ENCODE measurements around the gene USP25.

Gene USP25

DNA sequence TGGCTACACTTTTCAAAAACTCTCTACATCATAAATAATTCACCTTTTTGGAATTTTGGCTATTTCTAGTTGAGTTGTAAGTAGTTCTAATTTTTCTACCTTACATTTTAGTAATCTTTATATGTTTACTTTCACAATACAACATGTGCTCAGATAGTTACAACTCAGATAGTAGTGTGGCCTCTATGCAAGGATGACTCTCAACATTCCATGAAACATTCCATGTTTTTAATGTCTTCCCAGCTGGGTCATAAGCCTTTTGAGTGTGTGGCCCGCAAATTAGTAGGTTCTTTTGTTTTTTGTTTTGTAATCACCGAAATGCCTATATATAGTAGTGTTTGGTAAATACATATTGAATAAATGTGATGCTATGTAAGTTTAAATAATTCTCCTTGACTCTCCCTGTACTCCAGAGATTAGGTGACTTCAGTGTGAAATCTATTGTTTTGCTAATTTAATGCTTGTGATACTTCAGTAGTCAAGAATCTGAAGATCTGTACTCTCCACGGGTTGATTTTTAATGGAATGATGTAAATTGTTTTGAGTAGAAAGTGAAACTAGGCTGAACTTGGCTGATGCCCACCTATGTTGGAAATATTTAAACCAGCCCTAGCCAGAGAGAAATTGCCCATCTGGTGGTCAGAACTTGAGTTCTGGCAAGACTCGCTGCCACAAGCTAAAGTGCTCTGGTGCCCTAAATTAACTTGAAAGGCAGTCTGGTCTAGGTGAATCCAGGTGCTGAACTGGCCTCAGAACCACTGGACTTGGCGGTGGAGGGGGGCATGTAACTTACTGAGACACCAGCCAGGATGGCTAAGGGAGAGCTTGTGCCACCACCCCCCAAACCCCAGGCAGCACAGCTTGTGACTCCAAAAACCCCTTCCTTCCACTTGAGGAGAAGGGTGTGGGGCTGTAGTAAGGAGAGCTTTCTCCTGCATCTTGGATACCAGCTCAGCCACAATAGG is 165.6 kb downstream of the USP25 start:
- no peak for DNase-seq
- Histone ChIP-seq H3K4me2 (ENCODE audit: insufficient read depth, low read length) (no peak overlapping the region), H3K27ac (ENCODE audit: low read length) (no peak overlapping the region), H3K79me2 (ENCODE audit: insufficient read depth, low read length) (no peaks in the 10 kb centered on the region), H3K36me3 (ENCODE audit: insufficient read depth, low read length) (no peaks in the 10 kb centered on the region), H3K9me3 (ENCODE audit: insufficient read depth, low read length, severe bottlenecking) (no peaks in the 10 kb centered on the region), H4K20me1 (ENCODE audit: insufficient read depth, low read length) (no peaks in the 10 kb centered on the region), H3K27me3 (ENCODE audit: insufficient read depth, low read length, poor library complexity) (no peaks in the 10 kb centered on the region), H3K4me3 (ENCODE audit: low read depth in 1 of 2, low read length in 2 of 2) (no peak overlapping the region), H3K9ac (ENCODE audit: low read depth, low read length) (no peak overlapping the region), H3K4me1 (ENCODE audit: insufficient read depth, low read length) (no peaks in the 10 kb centered on the region), H2AFZ (ENCODE audit: low read depth, low read length) (no peak overlapping the region)
- ATAC-seq (ENCODE audit: insufficient read depth, low read depth): peak; percentile 12; the same call in 1 of the 3 replicates
- TF ChIP-seq CTCF (IDR thresholded peaks at IDR 0.05; ENCODE audit: borderline replicate concordance, extremely low read depth, low read length, poor library complexity, severe bottlenecking) (no peak), EZH2 (IDR thresholded peaks at IDR 0.05; ENCODE audit: borderline replicate concordance, low read depth, low read length, severe bottlenecking) (no peak)

GRCh38 chr21:15896501-15896900 is 166.7 kb downstream of the USP25 start:
- Histone ChIP-seq H3K9me3 (ENCODE audit: insufficient read depth, low read length, severe bottlenecking) (no peaks in the 10 kb centered on the region), H4K20me1 (ENCODE audit: insufficient read depth, low read length) (no peaks in the 10 kb centered on the region), H2AFZ (ENCODE audit: low read depth, low read length) (no peak overlapping the region), H3K79me2 (ENCODE audit: insufficient read depth, low read length) (no peaks in the 10 kb centered on the region), H3K4me3 (ENCODE audit: low read depth in 1 of 2, low read length in 2 of 2) (no peak overlapping the region), H3K36me3 (ENCODE audit: insufficient read depth, low read length) (no peaks in the 10 kb centered on the region), H3K27ac (ENCODE audit: low read length) (no peak overlapping the region), H3K4me2 (ENCODE audit: insufficient read depth, low read length) (no peak overlapping the region), H3K27me3 (ENCODE audit: insufficient read depth, low read length, poor library complexity) (no peaks in the 10 kb centered on the region), H3K4me1 (ENCODE audit: insufficient read depth, low read length) (no peaks in the 10 kb centered on the region), H3K9ac (ENCODE audit: low read depth, low read length) (no peak overlapping the region)
- TF ChIP-seq EZH2 (IDR thresholded peaks at IDR 0.05; ENCODE audit: borderline replicate concordance, low read depth, low read length, severe bottlenecking) (no peak), CTCF (IDR thresholded peaks at IDR 0.05; ENCODE audit: borderline replicate concordance, extremely low read depth, low read length, poor library complexity, severe bottlenecking) (no peak)
- DNase-seq (no peak), ATAC-seq (ENCODE audit: insufficient read depth, low read depth) (no peak)

GRCh38 chr21:15904389-15904788 is 174.6 kb downstream of the USP25 start:
- H3K27ac ChIP-seq (ENCODE audit: low read length): no peak overlapping the region
- H3K79me2 ChIP-seq (ENCODE audit: insufficient read depth, low read length): no peaks in the 10 kb centered on the region

More at GRCh38 chr21:15904389-15904788, 174.6 kb downstream of the USP25 start:
- Histone ChIP-seq H3K27me3 (ENCODE audit: insufficient read depth, low read length, poor library complexity) (no peaks in the 10 kb centered on the region), H3K9ac (ENCODE audit: low read depth, low read length) (no peak overlapping the region), H3K36me3 (ENCODE audit: insufficient read depth, low read length) (no peaks in the 10 kb centered on the region), H3K4me3 (ENCODE audit: low read depth in 1 of 2, low read length in 2 of 2) (no peak overlapping the region), H2AFZ (ENCODE audit: low read depth, low read length) (no peak overlapping the region), H3K4me2 (ENCODE audit: insufficient read depth, low read length) (no peak overlapping the region), H3K4me1 (ENCODE audit: insufficient read depth, low read length) (no peaks in the 10 kb centered on the region), H4K20me1 (ENCODE audit: insufficient read depth, low read length) (no peaks in the 10 kb centered on the region), H3K9me3 (ENCODE audit: insufficient read depth, low read length, severe bottlenecking) (no peaks in the 10 kb centered on the region)
- no peak for ATAC-seq (ENCODE audit: insufficient read depth, low read depth)
- no peak for TF ChIP-seq EZH2 (IDR thresholded peaks at IDR 0.05; ENCODE audit: borderline replicate concordance, low read depth, low read length, severe bottlenecking)
- TF ChIP-seq CTCF (IDR thresholded peaks at IDR 0.05; ENCODE audit: borderline replicate concordance, extremely low read depth, low read length, poor library complexity, severe bottlenecking): no peak
- no peak for DNase-seq

Measured in DND-41 (cell line).